Cardiac muscle cell (in vitro differentiated cells and primary cell): ENCODE results near the gene CAND2. TPM values are rescaled to one million over a fixed set of nuclear protein-coding genes. Genes with fewer than 3 reads are reported as not detected.
"Not testable (repeated sequence)": the region's sequence is repeated elsewhere in the genome, so short reads cannot be mapped to it uniquely, and the experiment has no call there.

Experiments used
- DNase-seq, 2 donors: peaks; one replicate each; pipeline versions ENCODE4 v3.0.0 to v3.0.0-alpha.2; 2010 to 2017; ENCODE audit warnings: low read depth in 1 of 2, low spot score in 1 of 2
- H3K27ac ChIP-seq: fragments of 200-600 bp; sonication (generic); 2 replicates; pipeline ENCODE4 v1.5.1; 2016
- H3K27me3 ChIP-seq: fragments of 200-600 bp; sonication (generic); 2 replicates; pipeline ENCODE4 v1.6.0; 2016; ENCODE audit warnings: control low read depth
- H3K36me3 ChIP-seq: fragments of 200-600 bp; sonication (generic); 2 replicates; pipeline ENCODE4 v1.5.1; 2016; ENCODE audit warnings: control low read depth
- H3K4me1 ChIP-seq: fragments of 200-600 bp; sonication (generic); 2 replicates; pipeline ENCODE4 v1.8.1; 2017; ENCODE audit warnings: low read depth, mild to moderate bottlenecking, mixed run types
- H3K4me3 ChIP-seq: fragments of 200-600 bp; sonication (generic); 2 replicates; pipeline ENCODE4 v1.5.1; 2016; ENCODE audit warnings: mild to moderate bottlenecking
- H3K9me3 ChIP-seq: fragments of 200-600 bp; sonication (generic); 2 replicates; pipeline ENCODE4 v1.5.1; 2017; ENCODE audit warnings: low read depth, mild to moderate bottlenecking, control low read depth
- CTCF ChIP-seq: IDR thresholded peaks from 2 replicates; pipeline ENCODE4 v1.5.1; 2012; ENCODE audit warnings: low read depth, mild to moderate bottlenecking, low read length
- polyA plus RNA-seq: library from polyadenylated mRNA; unstranded; fragments of >200 nt; fragmentation: Nextera tagmentation; extraction: Ambion mirVana; gene quantifications from 2 replicates; pipeline ENCODE4 v1.2.1, GENCODE V29; 2016
- total RNA-seq: library from RNA; depleted of rRNA; stranded (reverse); fragments of >200 nt; gene quantifications from 2 replicates; pipeline ENCODE4 v1.2.3, GENCODE V29; 2016

Gene CAND2
- total and polyA plus RNA-seq, 2 experiments from 2014 or later, result 35.2 to 80.3 TPM

GRCh38 chr3:12838179-12838965, 41.9 kb downstream of the CAND2 start:
- H3K27ac ChIP-seq, result peak overlapping the region; percentile 70
- DNase-seq, result peak in 1 of 2 donors; percentile 52
- H3K36me3 ChIP-seq, result peaks cover 62% of the 10 kb centered on the region
- H3K9me3 ChIP-seq, result no peaks in the 10 kb centered on the region
- H3K4me3 ChIP-seq, result no peak overlapping the region
- H3K4me1 ChIP-seq, result peaks cover 14% of the 10 kb centered on the region
- no peak for TF ChIP-seq CTCF
- no peaks in the 10 kb centered on the region for H3K27me3 ChIP-seq

GRCh38 chr3:12839156-12839946, 42.9 kb downstream of the CAND2 start:
- Histone ChIP-seq H3K4me1 (peaks cover 14% of the 10 kb centered on the region), H3K9me3 (no peaks in the 10 kb centered on the region), H3K27ac (no peak overlapping the region), H3K27me3 (no peaks in the 10 kb centered on the region), H3K36me3 (peaks cover 52% of the 10 kb centered on the region), H3K4me3 (peak overlapping the region; percentile 92)
- TF ChIP-seq CTCF, result no peak
- no peak for DNase-seq

GRCh38 chr3:12840148-12840547, 43.7 kb downstream of the CAND2 start:
- H3K4me3 ChIP-seq, result peak overlapping the region; percentile 92
- peaks cover 14% of the 10 kb centered on the region for H3K4me1 ChIP-seq
- peaks cover 44% of the 10 kb centered on the region for H3K36me3 ChIP-seq
- H3K9me3 ChIP-seq, H3K27me3 ChIP-seq, DNase-seq, H3K27ac ChIP-seq: not testable (repeated sequence)

- H3K4me1 ChIP-seq, result peaks cover 14% of the 10 kb centered on the region
- no peaks in the 10 kb centered on the region for H3K27me3 ChIP-seq
- H3K27ac ChIP-seq, result peak overlapping the region; percentile 98
- peaks cover 39% of the 10 kb centered on the region for H3K36me3 ChIP-seq
- DNase-seq, result peak in 1 of 2 donors; percentile 34
- H3K4me3 ChIP-seq, result peak overlapping the region; percentile 92
- TF ChIP-seq CTCF, result no peak
- H3K9me3 ChIP-seq, result no peaks in the 10 kb centered on the region
Measured at GRCh38 chr3:12840591-12841148, 44.2 kb downstream of the CAND2 start.

GRCh38 chr3:12841149-12841969, 44.9 kb downstream of the CAND2 start, which contains the start of gene RPL32:
Gene RPL32 (minus strand): TSS chr3:12841565. CDS start chr3:12840237, 1,328 bp downstream.
- peak; percentile 82 for TF ChIP-seq CTCF
- H3K9me3 ChIP-seq, result no peaks in the 10 kb centered on the region
- DNase-seq, result peak; percentile 96 to 98
- H3K27ac ChIP-seq, result peak within 1 kb of the TSS; percentile 98
- H3K4me1 ChIP-seq, result peaks cover 14% of the 10 kb centered on the region
- no peaks in the 10 kb centered on the region for H3K27me3 ChIP-seq
- peaks cover 32% of the 10 kb centered on the region for H3K36me3 ChIP-seq
- H3K4me3 ChIP-seq, result peak within 1 kb of the TSS; percentile 92
